ENCODE data around the gene ARL17B.
"Not testable (repeated sequence)": the region's sequence is repeated elsewhere in the genome, so short reads cannot be mapped to it uniquely, and the experiment has no call there.

Gene ARL17B

DNA sequence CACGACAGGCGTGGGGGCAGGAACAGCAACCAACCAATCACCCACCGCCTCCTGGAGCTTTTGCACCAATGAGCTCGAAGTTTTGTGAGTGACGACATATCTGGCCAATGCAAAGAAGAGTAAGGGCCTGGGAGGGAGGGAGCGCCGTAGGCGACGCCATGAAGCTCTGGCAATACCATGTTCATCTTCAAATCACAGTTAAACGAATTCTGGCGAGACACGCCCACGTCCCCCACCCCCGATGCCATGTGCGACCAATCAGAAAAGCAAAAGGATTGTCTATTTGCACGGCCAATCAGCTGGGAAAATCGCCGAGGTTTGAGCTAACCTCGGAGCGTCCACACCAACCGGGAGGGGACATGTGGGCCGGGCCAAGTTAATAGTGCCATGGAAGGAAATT lies at the start of gene ARL17B:
ARL17B (minus strand) TSS at position 12 of the 400 bp plus-strand sequence. CDS start 3,369 bp downstream, outside the sequence.
- DNase-seq (ENCODE audit: low read depth in 2 of 2) = peak; percentile 55 to 94

DNA sequence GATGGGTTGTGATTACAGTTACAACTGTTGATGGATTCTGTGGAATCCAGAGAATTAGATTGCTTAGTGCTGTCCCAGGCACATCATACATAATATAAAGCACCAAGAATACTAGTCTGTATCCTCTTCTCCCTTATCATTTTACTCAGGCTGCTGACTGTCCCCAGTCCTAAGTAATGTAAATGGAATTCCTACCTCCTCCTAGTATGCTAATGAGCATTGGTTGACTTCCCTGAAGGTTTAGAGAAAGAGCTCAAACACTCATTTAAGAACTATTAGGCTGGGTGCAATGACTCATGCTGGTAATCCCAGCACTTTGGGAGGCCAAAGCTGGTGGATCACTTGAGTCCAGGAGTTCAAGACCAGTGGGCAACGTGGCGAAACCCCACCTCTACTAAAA lies 48.3 kb upstream of the ARL17B start:
- not testable (repeated sequence) for DNase-seq (ENCODE audit: low read depth in 2 of 2)

DNA sequence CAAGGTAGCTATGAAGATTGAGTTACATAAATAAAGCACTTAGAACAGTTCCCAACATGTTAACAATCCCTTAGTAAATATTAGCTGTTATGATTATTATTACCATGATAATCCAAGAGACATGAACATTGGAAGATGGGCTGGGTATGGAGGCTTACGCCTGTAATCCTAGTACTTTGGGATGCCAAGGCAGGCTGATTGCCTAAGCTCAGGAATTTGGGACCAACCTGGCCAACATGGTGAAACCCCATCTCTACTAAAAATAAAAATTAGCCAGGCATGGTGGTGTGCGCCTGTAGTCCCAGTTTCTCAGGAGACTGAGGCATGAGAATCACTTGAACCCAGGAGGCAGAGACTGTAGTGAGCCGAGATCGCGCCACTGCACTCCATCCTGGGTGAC lies 45.6 kb upstream of the ARL17B start:
- DNase-seq (ENCODE audit: low read depth in 2 of 2) = not testable (repeated sequence)

DNA sequence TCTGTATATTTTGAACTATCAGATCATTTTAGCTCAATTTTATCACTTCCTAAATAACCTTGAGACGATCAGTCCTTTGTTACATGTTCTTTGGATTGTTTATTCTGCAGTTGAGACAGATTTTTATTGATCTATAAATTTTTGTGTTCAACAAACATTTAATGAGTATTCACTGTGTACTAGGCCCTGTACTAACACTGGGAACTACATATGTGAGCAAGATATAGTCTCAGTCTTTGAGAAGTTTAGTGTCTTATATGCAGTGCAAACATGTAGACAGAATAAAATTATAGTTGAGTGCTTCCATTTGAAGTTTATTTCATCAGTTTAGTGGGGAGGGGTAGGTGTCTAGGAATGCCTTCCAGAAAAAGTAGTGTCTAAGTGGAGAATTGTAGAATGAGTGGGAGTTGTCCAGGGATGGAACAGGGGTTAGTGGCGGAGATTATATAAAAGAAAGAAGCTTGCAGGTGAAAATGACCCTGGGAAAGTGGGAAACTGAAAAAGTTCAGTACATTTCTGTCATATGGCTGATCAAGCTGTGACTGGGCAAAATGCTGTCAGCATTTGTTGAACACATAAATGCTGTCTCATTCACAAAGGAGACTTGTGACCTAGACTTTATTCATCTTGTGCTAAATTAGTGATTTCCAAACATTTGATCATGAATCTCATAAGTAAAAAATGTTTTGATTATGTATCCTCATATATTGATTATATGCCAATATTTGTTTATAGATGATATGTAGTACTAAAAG lies 39.6 kb upstream of the ARL17B start:
- DNase-seq (ENCODE audit: low read depth in 2 of 2) = not testable (repeated sequence)

DNA sequence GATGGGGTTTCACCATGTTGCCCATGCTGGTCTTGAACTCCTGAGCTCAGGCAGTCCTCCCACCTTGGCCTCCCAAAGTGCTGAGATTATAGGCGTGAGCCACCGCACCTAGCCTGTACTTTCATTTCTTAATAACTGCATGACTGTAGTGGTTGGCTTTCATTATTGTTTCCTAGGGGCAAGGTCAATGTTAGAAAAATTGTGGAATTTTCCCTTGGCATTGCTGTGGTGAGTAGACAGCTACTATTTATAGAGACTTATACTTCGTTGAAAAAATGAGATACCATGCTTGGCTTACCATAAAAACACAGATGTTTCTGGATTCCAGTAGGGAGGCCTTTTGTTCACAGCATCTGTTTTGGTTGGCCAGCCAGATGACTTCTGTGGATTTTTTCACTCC lies 39.0 kb upstream of the ARL17B start:
- not testable (repeated sequence) for DNase-seq (ENCODE audit: low read depth in 2 of 2)

DNA sequence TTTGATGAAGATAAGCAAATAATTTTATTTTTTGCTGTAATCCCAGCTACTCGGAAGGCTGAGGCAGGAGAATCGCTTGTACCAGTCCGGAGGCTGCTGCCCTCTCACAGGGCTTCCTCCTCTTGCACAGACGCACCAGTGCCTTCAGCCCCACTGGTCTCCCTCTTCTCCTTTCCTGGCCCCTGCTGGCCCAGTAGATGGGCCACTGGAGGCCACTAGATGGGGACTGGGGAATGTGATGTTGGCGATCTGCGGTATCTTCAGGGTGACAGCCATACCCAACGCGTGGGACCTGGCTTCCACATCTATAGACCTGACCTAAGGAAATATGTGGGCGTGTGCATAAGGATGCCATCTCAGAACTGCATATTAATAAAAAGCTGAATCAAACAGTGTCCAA lies 38.4 kb upstream of the ARL17B start:
- DNase-seq (ENCODE audit: low read depth in 2 of 2) = not testable (repeated sequence)

DNA sequence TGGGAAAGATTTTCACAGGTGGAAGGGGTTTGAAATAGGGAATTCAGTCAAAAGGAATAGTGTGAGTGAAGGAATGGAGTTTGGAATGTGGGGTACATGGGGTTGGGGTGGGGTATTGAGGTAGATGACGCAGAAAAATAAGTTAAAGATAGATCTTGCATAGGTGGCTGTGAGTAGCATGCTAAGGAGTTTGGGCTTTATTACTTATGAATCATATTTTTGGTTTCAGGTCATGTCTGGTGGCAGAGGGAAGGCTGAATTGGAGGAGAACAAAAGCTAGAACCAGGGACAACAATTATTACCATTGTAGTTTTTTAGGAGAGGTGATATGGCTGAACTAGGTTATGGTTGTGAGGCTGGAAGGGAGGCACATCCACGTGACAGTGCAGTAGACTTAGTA lies 34.7 kb upstream of the ARL17B start:
- not testable (repeated sequence) for DNase-seq (ENCODE audit: low read depth in 2 of 2)

DNA sequence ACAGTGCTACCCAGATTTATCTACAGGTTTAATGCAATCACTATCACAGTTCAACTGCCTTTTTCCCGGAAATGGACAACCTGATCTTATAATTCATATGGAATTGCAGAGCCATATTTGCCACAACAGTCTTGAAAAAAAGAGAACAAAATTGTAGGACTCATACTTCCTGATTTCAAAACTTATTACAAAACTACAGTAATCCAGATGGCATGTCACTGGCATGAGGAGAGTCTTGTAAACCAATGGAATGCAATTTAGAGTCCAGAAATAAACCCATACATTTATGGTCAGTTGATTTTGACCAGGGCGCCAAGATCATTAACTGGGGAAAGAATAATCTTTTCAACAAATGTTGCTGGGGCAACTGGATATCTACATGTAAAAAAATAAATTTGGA lies 32.1 kb upstream of the ARL17B start:
- not testable (repeated sequence) for DNase-seq (ENCODE audit: low read depth in 2 of 2)

DNA sequence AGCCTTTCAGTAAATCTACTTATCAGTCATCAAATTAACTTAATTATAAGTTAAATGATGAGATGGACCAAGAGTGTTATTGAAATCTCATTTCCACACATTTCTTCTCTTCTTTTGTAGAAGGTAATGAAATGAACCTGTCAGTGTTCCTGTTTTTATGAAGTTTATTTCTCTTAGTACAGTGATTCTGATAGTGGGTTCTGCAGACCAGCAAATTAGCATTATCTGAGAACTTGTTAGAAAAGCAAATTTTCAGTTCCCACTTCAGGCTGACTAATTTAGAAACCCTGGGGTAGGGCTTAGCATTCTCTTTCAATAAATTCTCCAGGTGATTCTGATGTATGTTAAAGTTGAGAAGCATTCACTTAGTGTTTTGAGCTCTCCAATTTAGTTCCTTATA lies 23.9 kb upstream of the ARL17B start:
- DNase-seq (ENCODE audit: low read depth in 2 of 2) = not testable (repeated sequence)

DNA sequence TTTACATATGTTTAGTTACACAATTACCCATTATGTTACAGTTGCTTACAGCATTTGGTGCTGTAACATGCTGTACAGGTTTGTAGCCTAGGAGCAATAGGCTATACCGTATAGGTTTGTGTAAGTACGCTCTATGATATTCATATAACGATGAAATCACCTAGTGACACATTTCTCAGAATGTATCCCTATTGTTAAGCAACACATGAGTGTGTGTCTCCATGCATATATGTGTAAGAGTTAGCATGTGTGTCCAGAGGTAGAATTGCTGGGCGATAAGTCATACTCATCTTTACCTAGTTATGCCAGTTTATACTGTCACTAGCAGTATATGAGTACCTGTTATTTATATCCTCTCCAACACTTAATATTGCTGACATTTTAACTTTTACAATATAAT lies 21.6 kb upstream of the ARL17B start:
- not testable (repeated sequence) for DNase-seq (ENCODE audit: low read depth in 2 of 2)

DNA sequence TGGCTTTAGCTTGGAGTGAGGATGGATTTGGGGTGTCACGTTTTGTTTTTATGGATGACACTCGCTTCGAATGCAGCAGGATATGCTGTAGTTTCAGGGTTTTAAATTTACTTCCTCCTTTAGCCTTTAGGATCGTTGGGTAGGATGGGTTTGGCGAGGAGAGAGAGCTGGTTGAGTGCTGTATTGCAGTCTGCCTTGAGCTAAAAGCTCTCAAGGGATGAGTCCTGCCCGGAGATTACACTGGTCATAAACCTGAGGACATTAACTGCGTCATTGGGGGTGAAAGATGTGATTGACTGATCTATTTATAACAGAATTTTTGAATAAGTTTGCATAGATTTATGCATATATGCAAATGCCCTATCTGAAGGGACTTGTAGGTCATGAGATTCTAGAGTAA lies 11.9 kb upstream of the ARL17B start:
- not testable (repeated sequence) for DNase-seq (ENCODE audit: low read depth in 2 of 2)

DNA sequence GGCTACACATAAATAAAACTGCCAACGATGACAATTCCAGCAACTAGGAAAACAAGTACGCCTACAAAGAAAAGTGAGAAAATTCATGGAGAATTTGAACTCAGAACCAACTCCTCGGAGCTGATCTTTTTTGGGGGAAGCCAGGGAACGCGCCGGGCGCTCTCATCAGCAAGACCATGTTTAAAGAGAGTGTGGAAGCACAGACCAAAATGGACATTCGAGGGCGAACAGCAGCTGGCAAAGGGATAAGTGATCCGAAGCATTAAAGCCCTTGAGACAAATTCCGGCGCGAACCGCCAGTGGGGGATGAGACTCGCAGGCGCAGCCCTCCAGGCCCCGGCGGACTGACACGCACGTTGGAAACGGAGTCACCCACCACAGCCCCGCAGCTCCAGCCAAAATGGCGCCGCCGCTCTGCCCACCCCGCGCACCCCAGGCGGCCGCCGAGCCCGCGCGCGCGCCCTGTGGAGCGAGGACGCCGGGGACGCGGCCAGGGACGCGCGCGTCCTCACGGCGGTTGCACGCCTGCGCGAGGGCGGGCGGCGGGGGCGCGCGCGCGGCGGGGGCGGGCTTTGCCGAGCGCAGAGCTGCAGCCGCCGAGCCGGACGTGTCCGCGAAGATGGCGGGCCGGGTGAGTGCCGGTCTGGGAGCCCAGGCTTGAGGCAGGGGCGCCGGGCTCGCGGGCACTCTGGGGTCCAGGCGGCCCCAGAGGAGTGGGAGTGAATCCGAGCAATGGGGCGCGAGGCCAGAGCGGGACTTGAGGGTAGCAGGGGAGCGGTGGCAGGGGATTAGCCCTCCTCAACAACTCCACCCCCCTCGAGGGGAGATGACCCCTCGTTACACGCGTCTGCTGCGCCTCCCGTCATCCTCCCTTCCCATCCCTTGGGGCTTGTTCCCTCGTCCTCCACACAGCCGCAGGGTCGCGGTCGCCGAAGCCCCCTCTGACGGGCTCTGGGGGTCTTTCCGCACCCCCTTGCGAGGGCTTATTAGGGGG lies 11.0 kb upstream of the ARL17B start:
- not testable (repeated sequence) for DNase-seq (ENCODE audit: low read depth in 2 of 2)

DNA sequence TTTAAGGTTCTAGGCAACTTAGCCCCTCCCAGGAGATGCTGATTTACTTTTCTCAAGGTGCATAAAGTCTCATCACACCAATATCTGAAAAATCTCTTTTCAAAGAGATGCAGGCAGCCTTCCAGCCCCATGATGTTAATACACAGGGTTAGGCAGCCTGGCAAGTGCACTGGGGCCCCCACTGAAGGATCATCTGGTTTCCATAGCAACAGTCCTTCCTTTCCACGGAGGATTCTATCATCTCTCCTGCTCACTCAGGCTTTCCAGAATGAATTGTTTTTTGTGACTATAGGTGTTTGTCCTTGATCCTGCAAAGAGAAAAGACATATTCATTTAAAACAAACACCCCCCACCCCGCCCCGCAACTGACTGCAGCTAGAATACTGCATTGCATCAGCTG lies 6.0 kb upstream of the ARL17B start:
- not testable (repeated sequence) for DNase-seq (ENCODE audit: low read depth in 2 of 2)

DNA sequence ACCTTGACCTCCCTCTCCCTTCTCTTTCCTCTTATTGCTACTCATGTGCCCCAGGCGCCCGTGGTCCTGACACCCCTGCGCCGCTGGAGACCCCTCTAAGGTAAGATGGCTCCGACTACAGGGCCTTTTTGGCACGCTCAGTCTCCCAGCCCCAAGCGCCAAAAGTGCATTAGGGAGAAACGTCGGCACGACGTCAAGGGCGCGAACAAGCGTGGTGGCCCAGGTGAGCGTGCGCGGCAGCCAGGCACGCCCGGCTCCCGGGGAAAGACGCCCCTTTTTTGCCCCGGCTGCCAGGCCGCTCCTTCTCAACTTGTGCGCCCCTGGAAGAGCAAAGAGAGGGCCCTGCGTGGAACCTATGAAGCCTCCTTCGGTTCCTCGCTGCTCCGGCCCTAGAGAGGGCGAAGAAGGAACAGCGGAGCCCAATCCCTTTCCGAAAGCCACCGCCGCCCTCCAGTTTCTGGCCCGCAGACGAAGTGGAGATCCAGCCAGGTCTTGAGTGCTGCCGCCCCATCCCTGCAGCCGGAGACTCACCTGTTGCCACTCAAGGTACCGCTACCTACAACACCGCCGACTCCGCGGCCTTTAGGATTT lies 326 bp downstream of the ARL17B start:
- not testable (repeated sequence) for DNase-seq (ENCODE audit: low read depth in 2 of 2)

DNA sequence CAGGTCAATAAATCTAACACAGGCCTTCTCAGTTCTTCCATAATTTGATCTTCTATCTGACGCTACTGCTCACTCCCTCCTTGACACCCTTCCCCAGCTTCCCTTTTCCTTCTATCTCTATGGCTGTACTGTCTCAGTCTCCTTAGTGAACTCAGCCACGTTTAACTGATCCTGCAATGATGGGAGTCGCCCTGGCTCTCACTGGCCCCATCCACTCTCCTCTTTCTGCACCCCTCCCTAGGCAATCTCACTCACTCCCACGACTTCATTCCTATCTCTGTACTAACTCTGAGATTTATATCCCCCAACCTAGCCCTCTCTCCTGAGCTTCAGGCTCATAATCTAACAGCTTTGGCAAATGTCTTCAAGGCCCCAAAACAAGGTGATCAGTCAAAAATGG lies 7.7 kb downstream of the ARL17B start:
- not testable (repeated sequence) for DNase-seq (ENCODE audit: low read depth in 2 of 2)

DNA sequence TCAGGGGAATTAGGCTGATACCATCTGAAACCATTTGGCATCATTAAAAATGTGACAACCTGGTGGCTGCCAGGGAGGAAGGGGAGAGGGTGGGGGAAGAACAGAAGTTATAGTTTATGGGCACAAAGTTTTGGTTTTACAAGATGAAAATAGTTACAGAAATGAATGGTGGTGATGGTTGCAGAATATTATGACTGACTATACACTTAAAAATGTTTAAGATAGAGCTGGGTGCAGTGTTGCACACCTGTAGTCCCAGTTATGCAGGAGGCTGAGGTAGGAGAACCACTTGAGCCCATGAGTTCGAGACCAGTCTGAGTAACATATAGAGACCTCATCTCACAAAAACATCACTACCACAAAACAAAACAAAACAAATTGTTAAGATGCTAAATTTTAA lies 12.5 kb downstream of the ARL17B start:
- DNase-seq (ENCODE audit: low read depth in 2 of 2) = not testable (repeated sequence)

DNA sequence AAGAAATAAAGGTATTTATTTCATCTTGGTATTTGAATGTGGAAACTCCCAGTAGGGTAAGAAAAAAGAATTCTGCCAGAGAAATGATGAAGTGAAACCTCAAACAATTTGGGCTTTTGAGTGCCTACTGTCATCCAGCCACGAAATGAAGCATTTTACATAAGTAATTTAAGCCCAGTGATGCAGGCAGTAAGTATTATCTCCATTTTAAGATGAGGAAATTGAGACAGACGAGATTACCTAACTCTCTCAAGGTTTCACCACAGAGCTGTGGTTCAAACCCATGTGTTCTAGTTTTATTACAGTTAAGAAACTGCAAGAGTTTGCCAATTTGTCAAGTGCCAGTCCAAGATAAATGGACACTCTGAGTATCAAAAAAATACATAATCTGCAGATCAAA lies 13.2 kb downstream of the ARL17B start:
- not testable (repeated sequence) for DNase-seq (ENCODE audit: low read depth in 2 of 2)

DNA sequence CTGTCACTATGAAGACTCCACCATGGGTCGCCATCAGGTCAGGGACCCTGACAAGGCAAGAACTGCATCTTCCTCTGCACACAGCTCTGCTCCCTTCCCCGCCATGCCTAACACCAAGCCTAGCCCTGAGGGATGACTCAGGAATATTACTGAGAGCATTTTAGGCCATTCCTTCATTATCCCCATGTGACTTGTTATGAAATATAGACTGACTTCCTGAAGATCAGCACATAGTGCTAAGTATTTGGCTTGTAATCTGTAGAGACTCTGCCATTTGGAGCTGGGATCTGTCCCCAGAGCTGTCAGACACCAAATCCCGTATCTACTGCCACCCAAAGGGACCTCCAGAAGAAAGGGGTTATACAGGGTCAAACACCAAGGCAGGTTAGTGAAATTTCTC lies 19.4 kb downstream of the ARL17B start:
- not testable (repeated sequence) for DNase-seq (ENCODE audit: low read depth in 2 of 2)

DNA sequence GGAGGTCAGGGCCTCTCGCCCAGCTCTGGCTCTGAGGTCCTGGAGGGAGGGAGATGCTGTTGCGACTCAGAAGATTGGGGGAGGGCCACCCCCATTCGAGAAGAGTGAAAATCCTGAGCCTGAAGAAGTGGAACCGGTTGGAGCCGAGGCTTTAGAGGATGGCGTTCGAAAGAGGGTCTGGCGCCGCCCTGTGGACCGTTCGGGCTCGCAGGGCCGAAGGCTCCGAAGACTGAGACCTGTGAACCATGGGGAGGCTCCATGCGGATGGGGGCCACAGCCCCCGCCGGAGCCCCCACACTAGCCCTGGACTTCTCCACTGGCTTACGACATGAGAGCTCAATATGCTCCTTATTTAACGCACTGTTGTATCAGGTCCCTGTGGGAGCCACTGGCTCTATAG lies 20.3 kb downstream of the ARL17B start:
- DNase-seq (ENCODE audit: low read depth in 2 of 2) = not testable (repeated sequence)

DNA sequence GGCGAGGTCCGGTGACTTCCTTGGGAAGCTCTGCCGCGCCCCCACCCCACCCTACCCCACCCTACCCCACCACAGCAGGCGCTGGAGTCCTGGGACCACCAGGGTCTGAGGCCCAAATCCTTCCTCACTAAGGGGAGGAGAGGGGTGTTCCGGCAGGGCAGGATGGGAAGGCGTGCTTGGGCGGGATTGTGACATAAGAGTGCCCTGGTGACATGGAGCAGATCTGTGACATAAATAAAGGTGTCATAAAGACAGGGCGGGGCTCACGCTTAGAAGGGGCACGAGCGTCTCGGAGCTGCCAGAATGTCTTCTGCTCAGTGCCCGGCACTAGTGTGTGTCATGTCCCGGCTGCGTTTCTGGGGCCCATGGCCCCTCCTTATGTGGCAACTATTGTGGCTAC lies 66.7 kb downstream of the ARL17B start, which contains the start of gene LRRC37A:
LRRC37A (plus strand) TSS at position 301 of the 400 bp plus-strand sequence; CDS start at position 304, 3 bp downstream.
- not testable (repeated sequence) for DNase-seq (ENCODE audit: low read depth in 2 of 2)

DNA sequence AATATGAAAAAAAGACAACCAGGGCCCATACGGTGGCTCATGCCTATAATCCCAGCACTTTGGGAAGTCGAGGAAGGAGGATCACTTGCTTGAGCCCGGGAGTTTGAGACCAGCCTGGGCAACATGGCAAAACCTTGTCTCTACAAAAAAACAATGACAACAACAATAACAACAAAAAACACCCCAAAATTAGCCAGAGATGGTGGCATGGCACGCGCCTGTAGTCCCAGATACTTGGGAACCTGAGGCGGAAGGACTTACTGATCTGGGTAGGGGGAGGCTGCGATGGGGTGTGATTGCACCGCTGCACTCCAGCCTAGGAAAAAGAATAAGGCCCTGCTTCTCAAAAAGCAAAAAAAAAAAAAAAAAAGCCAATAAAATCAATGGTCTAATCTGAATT lies 69.9 kb downstream of the ARL17B start:
- DNase-seq (ENCODE audit: low read depth in 2 of 2) = not testable (repeated sequence)
